ENCODE data around the gene MLLT10. TPM values are rescaled to one million over a fixed set of nuclear protein-coding genes. Genes with fewer than 3 reads are reported as not detected.
A peak's percentile ranks its signal among the peaks of the same experiment; 100 is the strongest.

The MLLT10 gene
- total and polyA plus RNA-seq, 12 donors = 8.5 to 41.1 (median 24.6) TPM

DNA sequence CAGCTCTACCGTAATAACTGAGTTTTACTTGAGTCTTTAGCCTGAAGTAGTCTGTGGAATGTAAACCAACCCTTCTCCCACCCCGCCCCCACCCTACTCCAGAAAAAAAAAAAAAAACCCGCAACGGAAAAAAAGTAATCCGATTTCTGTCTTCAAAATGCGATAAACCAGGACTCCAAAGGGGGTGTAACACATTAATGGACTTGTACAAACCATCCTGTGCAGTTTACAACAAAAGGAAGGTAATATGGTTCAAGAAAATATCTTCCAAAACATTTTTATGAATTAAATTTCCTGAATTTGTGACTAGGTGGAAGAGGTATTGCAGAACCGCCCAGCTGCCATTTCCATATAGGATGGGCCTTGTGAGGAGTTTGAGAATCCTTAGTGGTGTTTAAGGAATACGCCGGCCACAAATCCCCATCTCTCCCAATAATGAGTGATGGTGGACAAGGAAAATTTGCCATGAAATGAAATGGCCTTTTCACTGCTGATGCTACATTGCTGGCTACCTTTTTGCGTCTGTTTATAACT lies 19.1 kb upstream of the MLLT10 start:
- Histone ChIP-seq H3K4me3 (peak overlapping the region in 9 of 10 donors; percentile 50 to 72 (median 63)), H3K27me3 (peaks cover 0 to 94% (median 0%) of the 10 kb centered on the region in 7 donors), H3K9me3 (no peaks in the 10 kb centered on the region), H3K4me1 (peaks cover 0 to 50% (median 33%) of the 10 kb centered on the region in 9 donors), H3K36me3 (no peaks in the 10 kb centered on the region), H3K27ac (no peak overlapping the region)
- 51 to 69% methylated on average over 10 of the region's 10 CpGs for WGBS, 2 donors
- intact Hi-C loops (cut with DNase I) = loop anchor here in 2 of 10 donors (5.0 to 10.0 kb wide), 2 partner anchors 212 to 810 kb away; partner anchors contain the start of gene BMI1 (in 1 of the 2)
- TF ChIP-seq, protein P1, sequence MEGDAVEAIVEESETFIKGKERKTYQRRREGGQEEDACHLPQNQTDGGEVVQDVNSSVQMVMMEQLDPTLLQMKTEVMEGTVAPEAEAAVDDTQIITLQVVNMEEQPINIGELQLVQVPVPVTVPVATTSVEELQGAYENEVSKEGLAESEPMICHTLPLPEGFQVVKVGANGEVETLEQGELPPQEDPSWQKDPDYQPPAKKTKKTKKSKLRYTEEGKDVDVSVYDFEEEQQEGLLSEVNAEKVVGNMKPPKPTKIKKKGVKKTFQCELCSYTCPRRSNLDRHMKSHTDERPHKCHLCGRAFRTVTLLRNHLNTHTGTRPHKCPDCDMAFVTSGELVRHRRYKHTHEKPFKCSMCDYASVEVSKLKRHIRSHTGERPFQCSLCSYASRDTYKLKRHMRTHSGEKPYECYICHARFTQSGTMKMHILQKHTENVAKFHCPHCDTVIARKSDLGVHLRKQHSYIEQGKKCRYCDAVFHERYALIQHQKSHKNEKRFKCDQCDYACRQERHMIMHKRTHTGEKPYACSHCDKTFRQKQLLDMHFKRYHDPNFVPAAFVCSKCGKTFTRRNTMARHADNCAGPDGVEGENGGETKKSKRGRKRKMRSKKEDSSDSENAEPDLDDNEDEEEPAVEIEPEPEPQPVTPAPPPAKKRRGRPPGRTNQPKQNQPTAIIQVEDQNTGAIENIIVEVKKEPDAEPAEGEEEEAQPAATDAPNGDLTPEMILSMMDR (IDR thresholded peaks at IDR 0.05) = no peak
- DNase-seq = no peak
- no peak for ATAC-seq

DNA sequence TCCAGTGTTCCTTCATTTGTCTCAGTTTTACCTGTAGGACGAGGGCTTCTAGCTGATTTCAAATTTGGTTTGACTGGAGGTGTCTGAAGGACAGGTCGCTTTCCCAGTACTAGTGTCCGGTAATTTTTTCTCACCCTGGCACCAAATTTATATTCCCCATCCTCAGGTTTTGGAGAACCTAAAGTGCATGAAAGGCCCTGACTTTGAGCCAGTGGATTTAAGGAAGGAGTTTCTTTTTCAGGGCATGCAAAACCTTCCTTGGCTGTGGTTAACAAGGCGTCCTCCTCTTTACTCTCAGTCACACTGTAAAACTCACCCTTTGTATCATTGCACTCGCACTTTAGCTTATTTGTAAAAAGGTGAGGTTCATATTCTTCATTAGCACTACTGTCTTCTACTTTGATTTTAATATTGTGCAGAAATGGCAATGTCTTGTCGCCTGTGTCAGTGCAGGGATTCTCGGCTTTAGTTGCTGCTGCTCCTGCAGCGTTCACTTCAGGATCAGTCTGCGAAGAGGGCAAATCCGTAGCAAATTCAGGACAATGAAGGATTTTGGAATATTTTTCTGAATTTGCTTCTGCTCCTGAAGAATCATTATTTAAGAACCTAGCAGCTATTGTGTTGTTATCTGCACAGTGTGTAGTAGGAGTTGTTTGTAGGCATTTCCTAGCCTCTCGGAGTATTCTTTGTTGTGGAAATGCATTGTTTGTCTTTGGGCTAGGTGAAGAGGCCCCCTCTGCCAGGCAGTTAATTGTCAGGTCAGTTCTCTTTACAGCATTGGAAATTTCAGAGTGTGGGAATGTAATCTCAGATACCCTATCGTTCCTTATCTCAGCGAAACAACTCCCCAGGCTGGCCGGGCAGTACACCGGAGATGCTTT lies 18.4 kb upstream of the MLLT10 start:
- TF ChIP-seq, protein P1 (IDR thresholded peaks at IDR 0.05) = no peak
- Histone ChIP-seq H3K27me3 (peaks cover 0 to 92% (median 0%) of the 10 kb centered on the region in 7 donors), H3K4me1 (peaks cover 0 to 55% (median 35%) of the 10 kb centered on the region in 9 donors)

DNA sequence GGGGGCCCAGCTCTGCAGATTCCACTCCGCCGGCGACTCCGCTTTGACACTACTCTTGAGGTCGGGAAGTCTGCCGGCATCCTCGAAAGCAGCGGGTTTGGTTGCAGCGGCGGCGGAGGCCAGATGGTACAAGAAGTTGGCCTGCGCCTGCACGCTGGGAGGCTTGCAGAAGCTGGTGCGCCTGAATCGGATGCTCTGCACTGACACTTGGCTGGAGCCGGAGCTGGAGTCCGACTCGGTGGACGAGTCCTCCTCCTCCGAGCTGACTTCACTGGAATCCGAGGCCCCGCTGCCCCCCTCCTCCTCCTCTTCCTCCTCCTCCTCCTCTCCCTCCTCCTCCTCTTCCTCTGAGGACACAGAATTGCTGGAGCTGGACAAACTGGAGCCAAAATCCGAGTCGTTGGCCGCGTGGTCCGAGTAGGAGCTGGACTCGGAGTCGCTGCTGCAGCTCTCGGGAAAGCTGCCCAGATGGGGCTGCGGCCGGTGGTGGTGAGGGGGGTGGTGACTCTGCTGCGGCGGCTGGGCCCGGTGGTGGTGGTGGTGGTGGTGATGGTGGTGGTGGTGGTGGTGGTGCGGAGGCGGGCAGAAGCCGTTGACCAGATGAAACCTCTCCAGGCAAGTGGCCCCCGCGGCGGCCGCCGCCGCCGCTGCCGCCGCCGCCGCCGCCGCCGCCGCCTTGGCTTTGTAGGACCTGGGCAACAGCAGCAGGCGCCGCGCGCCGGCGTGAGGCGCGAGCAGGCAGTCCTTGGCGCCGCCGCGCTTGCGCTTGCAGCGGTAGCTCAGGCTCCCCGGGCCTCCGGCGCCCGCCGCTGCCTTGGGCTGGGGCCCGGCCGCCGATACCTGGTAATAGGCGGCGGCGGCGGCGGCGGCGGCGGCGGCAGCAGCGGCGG lies 17.5 kb upstream of the MLLT10 start:
- peak overlapping the region; percentile 76 to 93 (median 81) for H3K27ac ChIP-seq
- H3K36me3 ChIP-seq = no peaks in the 10 kb centered on the region
- WGBS, 2 donors = 0% methylated on average over 72 to 85 of the region's 86 CpGs
- peaks cover 0 to 57% (median 35%) of the 10 kb centered on the region in 9 donors for H3K4me1 ChIP-seq
- TF ChIP-seq, protein P1 (IDR thresholded peaks at IDR 0.05) = no peak
- ATAC-seq (peak; percentile 15 to 72 (median 48)), DNase-seq (peak; percentile 51 to 66)
- peaks cover 0 to 92% (median 0%) of the 10 kb centered on the region in 7 donors for H3K27me3 ChIP-seq
- H3K9me3 ChIP-seq = no peaks in the 10 kb centered on the region
- intact Hi-C loops (cut with DNase I) = loop anchor here in 3 of 10 donors (2.0 to 10.0 kb wide), 4 partner anchors 18 to 808 kb away; partner anchors contain the start of gene BMI1 (in 1 of the 3)
- H3K4me3 ChIP-seq = peak overlapping the region; percentile 39 to 72 (median 64)

More for the DNA sequence above, 18.4 kb upstream of the MLLT10 start:
- Histone ChIP-seq H3K9me3 (no peaks in the 10 kb centered on the region), H3K36me3 (no peaks in the 10 kb centered on the region), H3K27ac (peak overlapping the region in 9 of 10 donors; percentile 16 to 93 (median 59)), H3K4me3 (peak overlapping the region; percentile 39 to 72 (median 62))
- intact Hi-C loops (cut with DNase I) = loop anchor here in 3 of 10 donors (2.0 to 10.0 kb wide), 4 partner anchors 17 to 809 kb away; partner anchors contain the start of gene BMI1 (in 1 of the 3)
- WGBS, 2 donors = 33 to 49% methylated on average over 15 of the region's 15 CpGs
- ATAC-seq (peak in 2 of 8 donors; percentile 1 to 2), DNase-seq (no peak)

Measured in heart right ventricle (tissue), 16 donors.